Adrenal gland (tissue), 12 donors: ENCODE results near the gene TTC27. TPM values are rescaled to one million over a fixed set of nuclear protein-coding genes. Genes with fewer than 3 reads are reported as not detected.

Experiments used
- DNase-seq, 7 donors: peaks; one replicate each; pipeline ENCODE4 v3.0.0-alpha.2; 2019 to 2020
- H3K27ac ChIP-seq, 5 donors: fragments of 200-600 bp; sonication (generic) in 4 of 5; 1 replicate in 3 of 5; 2 replicates in 2 of 5; pipeline versions ENCODE4 v1.5.1 to v1.8.0; 2016 to 2020; ENCODE audit warnings: mild to moderate bottlenecking in 1 of 5
- H3K27me3 ChIP-seq: fragments of 200-600 bp; 2 replicates; pipeline ENCODE4 v1.8.0; 2021
- H3K36me3 ChIP-seq, 2 donors: fragments of 200-600 bp; replicated peaks in 1 of 2; 1 replicate in 1 of 2; 2 replicates in 1 of 2; pipeline versions ENCODE4 v1.5.1 to v1.8.0; 2018 to 2022
- H3K4me1 ChIP-seq, 2 donors: fragments of 200-600 bp; replicated peaks in 1 of 2; 1 replicate in 1 of 2; 2 replicates in 1 of 2; pipeline versions ENCODE4 v1.5.1 to v1.8.0; 2018 to 2021
- H3K4me3 ChIP-seq, 4 donors: fragments of 200-600 bp; sonication (generic) in 3 of 4; one replicate each; pipeline ENCODE4 v1.5.1; 2016 to 2018
- H3K9me3 ChIP-seq, 3 donors: fragments of 200-600 bp; sonication (generic) in 1 of 3; replicated peaks in 1 of 3; 1 replicate in 2 of 3; 2 replicates in 1 of 3; pipeline versions ENCODE4 v1.5.1 to v1.8.0; 2016 to 2021
- CTCF ChIP-seq, 6 experiments: fragments of 450-650 bp in 4 of 6; fragments of 200-600 bp in 2 of 6; sonication (generic) in 1 of 6; IDR thresholded peaks; 1 replicate in 5 of 6; 2 replicates in 1 of 6; pipeline versions ENCODE4 v1.5.1 to v1.8.0; 2016 to 2021; ENCODE audit warnings: antibody characterized with exemption in 6 of 6, mild to moderate bottlenecking in 2 of 6, moderate library complexity in 1 of 6
- POLR2A ChIP-seq, 2 donors: fragments of 450-650 bp; IDR thresholded peaks; one replicate each; pipeline ENCODE4 v1.6.1; 2017; ENCODE audit warnings: antibody characterized with exemption in 2 of 2, mild to moderate bottlenecking in 2 of 2, moderate library complexity in 1 of 2
- WGBS, 4 donors: extraction: QIAGEN DNeasy Blood & Tissue Kit in 2 of 4; methylation state at CpG; one replicate each; pipeline versions ENCODE4 v1.1.5 to v1.1.7; 2013 to 2017; 5-methylcytosine and 5-hydroxymethylcytosine counted together
- intact Hi-C, 2 donors: fragments of 100-400 bp; cut with DNase I; formaldehyde crosslinking; loops; one replicate each; pipeline versions ENCODE4 v1.14.1 to v1.15.0; 2022 to 2023
- polyA plus RNA-seq, 3 donors: library from polyadenylated mRNA; stranded (reverse); fragments of 200-250 nt in 2 of 3; fragments of 350-450 nt in 1 of 3; fragmentation: Illumina TruSeq in 1 of 3; extraction: RNeasy Lipid Tissue Mini Kit (QIAGEN cat#74804) in 1 of 3; gene quantifications; one replicate each; pipeline ENCODE4 v1.2.3, GENCODE V29; 2013 to 2014
- total RNA-seq, 9 donors: library from RNA; depleted of rRNA in 4 of 9; stranded (reverse); fragments of >200 nt in 4 of 9; fragments of 120-200 nt in 1 of 9; fragmentation: NEBNext Ultra II Directional in 1 of 9; extraction: Animal tissue kit (Norgen Biotek cat#: 25700) in 1 of 9; gene quantifications; one replicate each; pipeline versions ENCODE4 v1.1.0 to v1.2.4, GENCODE V29; 2013 to 2023
- donor health status: healthy with polysubstance abuse.
- donor health status: Bipolar disorder and iron deficiency.
- donor health status: DM: yes; HTN: yes; CAD: no.
- donor health status: DM: no; HTN: no; CAD: no.
- donor health status: DM: no; HTN: no; CAD: no.
- donor health status: DM: yes; HTN: yes; CAD: no.

TTC27 gene
- total and polyA plus RNA-seq, 12 donors: 5.7 to 31.1 (median 19.8) TPM

- no peak for DNase-seq
- peak overlapping the region in 3 of 5 donors; percentile 1 to 24 (median 20) for H3K27ac ChIP-seq
- H3K27me3 ChIP-seq: no peaks in the 10 kb centered on the region
- intact Hi-C loops: no loop called here
- no peak overlapping the region for H3K4me3 ChIP-seq
- TF ChIP-seq POLR2A (IDR thresholded peaks at IDR 0.05) (no peak), CTCF (IDR thresholded peaks at IDR 0.05) (no peak)
- no peaks in the 10 kb centered on the region for H3K36me3 ChIP-seq
- no peaks in the 10 kb centered on the region for H3K9me3 ChIP-seq
- H3K4me1 ChIP-seq: peaks cover 11 to 16% of the 10 kb centered on the region in 2 donors
These were observed 69.3 kb downstream of the TTC27 start for GRCh38 chr2:32697156-32697555.

- WGBS, 4 donors: 97 to 100% (median 100%) methylated on average over 1 of the region's 1 CpG
- Histone ChIP-seq H3K9me3 (no peaks in the 10 kb centered on the region), H3K4me1 (peaks cover 11 to 27% of the 10 kb centered on the region in 2 donors), H3K36me3 (no peaks in the 10 kb centered on the region), H3K27me3 (no peaks in the 10 kb centered on the region), H3K27ac (no peak overlapping the region), H3K4me3 (no peak overlapping the region)
- intact Hi-C loops: no loop called here
- TF ChIP-seq POLR2A (IDR thresholded peaks at IDR 0.05): no peak
- no peak for TF ChIP-seq CTCF (IDR thresholded peaks at IDR 0.05)
- DNase-seq: no peak
These were observed 71.3 kb downstream of the TTC27 start for GRCh38 chr2:32699151-32699550.

- H3K4me3 ChIP-seq: no peak overlapping the region
- peaks cover 9 to 25% of the 10 kb centered on the region in 2 donors for H3K4me1 ChIP-seq
- no peaks in the 10 kb centered on the region for H3K36me3 ChIP-seq
- intact Hi-C loops: no loop called here
- no peak for DNase-seq
- H3K9me3 ChIP-seq: no peaks in the 10 kb centered on the region
- no peaks in the 10 kb centered on the region for H3K27me3 ChIP-seq
- 91 to 99% (median 96%) methylated on average over 5 of the region's 5 CpGs for WGBS, 4 donors
- H3K27ac ChIP-seq: no peak overlapping the region
- TF ChIP-seq POLR2A (IDR thresholded peaks at IDR 0.05) (no peak), CTCF (IDR thresholded peaks at IDR 0.05) (no peak)
These were observed 74.0 kb downstream of the TTC27 start for GRCh38 chr2:32701806-32702205.

- intact Hi-C loops: no loop called here
- WGBS, 4 donors: 48 to 60% (median 52%) methylated on average over 5 of the region's 5 CpGs
These were observed 74.6 kb downstream of the TTC27 start for GRCh38 chr2:32702303-32703064.

More at GRCh38 chr2:32702303-32703064, 74.6 kb downstream of the TTC27 start:
- Histone ChIP-seq H3K36me3 (no peaks in the 10 kb centered on the region), H3K9me3 (no peaks in the 10 kb centered on the region), H3K27me3 (no peaks in the 10 kb centered on the region), H3K4me3 (no peak overlapping the region), H3K27ac (peak overlapping the region in 2 of 5 donors; percentile 15 to 61), H3K4me1 (peaks cover 4 to 19% of the 10 kb centered on the region in 2 donors)
- TF ChIP-seq POLR2A (IDR thresholded peaks at IDR 0.05) (no peak), CTCF (IDR thresholded peaks at IDR 0.05) (no peak)
- DNase-seq: peak in 2 of 7 donors; percentile 32 to 35
